IMR-90 (cell line): ENCODE results near the gene IL1RAP.

Experiments
- BHLHE40 ChIP-seq: fragments of 150-350 bp; IDR thresholded peaks from 2 replicates; pipeline ENCODE4 v1.6.1; 2016; ENCODE audit warnings: mild to moderate bottlenecking, low read depth, low read length
- CEBPB ChIP-seq: IDR thresholded peaks from 2 replicates; pipeline ENCODE4 v1.6.1; 2012; ENCODE audit warnings: low read depth, low read length, improper control_type of control experiment
- CHD1 ChIP-seq: IDR thresholded peaks from 2 replicates; pipeline ENCODE4 v1.6.1; 2012; ENCODE audit warnings: low read depth, low read length, improper control_type of control experiment
- FOS ChIP-seq: fragments of 150-350 bp; IDR thresholded peaks from 2 replicates; pipeline ENCODE4 v1.6.1; 2016; ENCODE audit warnings: low read depth, low read length
- MAFK ChIP-seq: IDR thresholded peaks from 2 replicates; pipeline ENCODE4 v1.6.1; 2012; ENCODE audit warnings: low read depth, low read length, improper control_type of control experiment
- MXI1 ChIP-seq: IDR thresholded peaks from 2 replicates; pipeline ENCODE4 v1.6.1; 2012; ENCODE audit warnings: low read depth, mild to moderate bottlenecking, low read length, moderate library complexity, borderline replicate concordance
- NFE2L2 ChIP-seq: fragments of 150-350 bp; IDR thresholded peaks from 2 replicates; pipeline ENCODE4 v1.6.1; 2016; ENCODE audit warnings: low read depth, mild to moderate bottlenecking, low read length
- POLR2A ChIP-seq: IDR thresholded peaks from 2 replicates; pipeline ENCODE4 v1.6.1; 2012; ENCODE audit warnings: mild to moderate bottlenecking, low read depth, low read length
- RAD21 ChIP-seq: IDR thresholded peaks from 2 replicates; pipeline ENCODE4 v1.6.1; 2012; ENCODE audit warnings: low read length, improper control_type of control experiment
- RFX5 ChIP-seq: IDR thresholded peaks from 2 replicates; pipeline ENCODE4 v1.8.0; 2012; ENCODE audit warnings: low read depth, mild to moderate bottlenecking, low read length, moderate library complexity
- TF ChIP-seq, protein P1 (sequence below): conservative IDR thresholded peaks from 2 replicates; pipeline ENCODE4 v1.5.1; 2012; ENCODE audit warnings: mild to moderate bottlenecking, low read depth, low read length, improper control_type of control experiment
- TF ChIP-seq, protein P2 (sequence below): fragments of 150-350 bp; IDR thresholded peaks from 2 replicates; pipeline ENCODE4 v1.6.1; 2016; ENCODE audit warnings: low read depth, mild to moderate bottlenecking, low read length, moderate library complexity, borderline replicate concordance
- TF ChIP-seq, protein P3 (sequence below): fragments of 150-350 bp; IDR thresholded peaks from 2 replicates; pipeline ENCODE4 v1.6.1; 2017; ENCODE audit warnings: mild to moderate bottlenecking, antibody characterized with exemption, low read length, low read depth

DNA sequence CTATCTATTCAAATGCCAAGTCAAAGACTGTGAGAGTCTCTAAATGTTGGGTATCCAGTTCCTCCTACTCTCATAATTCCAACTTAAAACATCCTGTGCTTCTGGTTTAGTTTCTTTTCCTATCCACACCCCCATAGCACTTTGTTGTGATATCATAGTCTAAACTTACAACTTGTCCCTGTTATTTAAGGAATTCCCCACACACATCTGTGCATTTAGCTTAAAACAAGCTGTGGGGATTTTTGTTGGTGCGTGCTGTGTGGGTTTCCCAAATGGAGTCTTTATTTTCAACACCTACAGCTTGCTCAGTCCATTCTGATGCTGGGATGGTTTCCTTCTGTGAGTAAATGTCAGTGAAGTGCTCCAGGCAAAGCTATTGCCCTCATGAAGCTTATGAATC, 181.3 kb downstream of the IL1RAP start:
- TF ChIP-seq RFX5 (no peak), POLR2A (no peak), NFE2L2 (no peak), BHLHE40 (no peak), RAD21 (no peak), MXI1 (no peak), CHD1 (no peak), MAFK (no peak), CEBPB (no peak), FOS (no peak)
- TF ChIP-seq, protein P1, sequence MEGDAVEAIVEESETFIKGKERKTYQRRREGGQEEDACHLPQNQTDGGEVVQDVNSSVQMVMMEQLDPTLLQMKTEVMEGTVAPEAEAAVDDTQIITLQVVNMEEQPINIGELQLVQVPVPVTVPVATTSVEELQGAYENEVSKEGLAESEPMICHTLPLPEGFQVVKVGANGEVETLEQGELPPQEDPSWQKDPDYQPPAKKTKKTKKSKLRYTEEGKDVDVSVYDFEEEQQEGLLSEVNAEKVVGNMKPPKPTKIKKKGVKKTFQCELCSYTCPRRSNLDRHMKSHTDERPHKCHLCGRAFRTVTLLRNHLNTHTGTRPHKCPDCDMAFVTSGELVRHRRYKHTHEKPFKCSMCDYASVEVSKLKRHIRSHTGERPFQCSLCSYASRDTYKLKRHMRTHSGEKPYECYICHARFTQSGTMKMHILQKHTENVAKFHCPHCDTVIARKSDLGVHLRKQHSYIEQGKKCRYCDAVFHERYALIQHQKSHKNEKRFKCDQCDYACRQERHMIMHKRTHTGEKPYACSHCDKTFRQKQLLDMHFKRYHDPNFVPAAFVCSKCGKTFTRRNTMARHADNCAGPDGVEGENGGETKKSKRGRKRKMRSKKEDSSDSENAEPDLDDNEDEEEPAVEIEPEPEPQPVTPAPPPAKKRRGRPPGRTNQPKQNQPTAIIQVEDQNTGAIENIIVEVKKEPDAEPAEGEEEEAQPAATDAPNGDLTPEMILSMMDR, result no peak
- TF ChIP-seq, protein P2, sequence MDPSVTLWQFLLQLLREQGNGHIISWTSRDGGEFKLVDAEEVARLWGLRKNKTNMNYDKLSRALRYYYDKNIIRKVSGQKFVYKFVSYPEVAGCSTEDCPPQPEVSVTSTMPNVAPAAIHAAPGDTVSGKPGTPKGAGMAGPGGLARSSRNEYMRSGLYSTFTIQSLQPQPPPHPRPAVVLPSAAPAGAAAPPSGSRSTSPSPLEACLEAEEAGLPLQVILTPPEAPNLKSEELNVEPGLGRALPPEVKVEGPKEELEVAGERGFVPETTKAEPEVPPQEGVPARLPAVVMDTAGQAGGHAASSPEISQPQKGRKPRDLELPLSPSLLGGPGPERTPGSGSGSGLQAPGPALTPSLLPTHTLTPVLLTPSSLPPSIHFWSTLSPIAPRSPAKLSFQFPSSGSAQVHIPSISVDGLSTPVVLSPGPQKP, result no peak
- TF ChIP-seq, protein P3, sequence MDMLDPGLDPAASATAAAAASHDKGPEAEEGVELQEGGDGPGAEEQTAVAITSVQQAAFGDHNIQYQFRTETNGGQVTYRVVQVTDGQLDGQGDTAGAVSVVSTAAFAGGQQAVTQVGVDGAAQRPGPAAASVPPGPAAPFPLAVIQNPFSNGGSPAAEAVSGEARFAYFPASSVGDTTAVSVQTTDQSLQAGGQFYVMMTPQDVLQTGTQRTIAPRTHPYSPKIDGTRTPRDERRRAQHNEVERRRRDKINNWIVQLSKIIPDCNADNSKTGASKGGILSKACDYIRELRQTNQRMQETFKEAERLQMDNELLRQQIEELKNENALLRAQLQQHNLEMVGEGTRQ, result no peak
